Measurements from ENCODE around the gene RPL36. TPM values are rescaled to one million over a fixed set of nuclear protein-coding genes. Genes with fewer than 3 reads are reported as not detected.
A peak's percentile ranks its signal among the peaks of the same experiment; 100 is the strongest.

Gene RPL36
- total RNA-seq, 1 experiment from 2014 or later = 1,504 TPM

DNA sequence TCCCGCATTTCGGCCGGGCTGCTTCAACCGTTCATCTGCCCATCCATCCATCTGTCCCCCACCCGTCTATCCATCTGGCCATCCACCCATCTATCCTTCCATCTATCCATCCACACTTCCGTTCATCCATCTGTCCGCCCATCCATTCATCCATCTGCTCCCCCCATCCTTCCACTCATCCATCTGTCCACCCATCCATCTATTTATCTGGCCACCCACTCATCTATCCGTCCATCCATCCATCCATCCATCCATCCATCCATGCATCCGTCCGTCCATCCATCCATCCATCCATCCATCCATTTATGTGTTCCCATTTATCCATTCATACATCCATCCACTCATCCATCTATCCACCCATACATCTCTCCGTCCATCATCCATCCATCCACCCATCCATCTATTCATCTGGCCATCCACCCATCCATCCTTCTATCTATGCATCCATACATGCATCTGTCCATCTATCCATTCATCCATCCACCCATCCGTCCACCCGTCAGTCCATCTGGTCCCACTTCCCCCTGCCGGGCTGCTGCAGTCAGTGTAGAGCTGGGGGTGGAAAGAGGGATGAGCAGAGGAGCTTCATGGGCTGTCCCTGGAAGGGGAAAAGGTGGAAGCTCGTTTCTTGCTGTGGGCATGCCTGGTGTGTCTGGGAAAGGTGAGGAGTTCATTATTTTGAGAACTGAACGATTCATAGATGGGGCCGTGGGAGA is 8.5 kb upstream of the RPL36 start:
- H3K36me3 ChIP-seq (ENCODE audit: control insufficient read depth in 1 of 2, insufficient read depth in 2 of 2, low read length in 2 of 2) = no peaks in the 10 kb centered on the region
- ChIA-PET POLR2A (interaction anchor here (0.6 kb wide), 1 partner anchor 8 kb away, joined by 3 read pairs; the partner anchor contains the start of gene RPL36), CTCF (no interaction called here), RAD21 (ENCODE audit: low non-redundant PET in 1 of 2, low total read pairs in 2 of 2, uncharacterized antibody in 2 of 2, unreplicated experiment in 2 of 2) (no interaction called here)
- intact Hi-C loops (cut with micrococcal nuclease) = loop anchor here (2.0 kb wide), 1 partner anchor 109 kb away; the partner anchor contains the start of gene DUS3L
- H3K9me2 ChIP-seq (ENCODE audit: insufficient read depth) = no peaks in the 10 kb centered on the region
- H4K20me1 ChIP-seq (ENCODE audit: insufficient read depth) = no peaks in the 10 kb centered on the region
- no peak overlapping the region for H3K9ac ChIP-seq (ENCODE audit: low read length)
- ATAC-seq = no peak
- DNase-seq (ENCODE audit: low read depth, low spot score) = no peak
- BruUV-seq (replicated peaks) = no TSS peak
- H3K27me3 ChIP-seq (ENCODE audit: insufficient read depth, low read length) = no peaks in the 10 kb centered on the region
- peaks cover 9 to 24% of the 10 kb centered on the region in 2 experiments; a peak in 3 of 4 replicates for H3K4me1 ChIP-seq (ENCODE audit: control insufficient read depth in 1 of 2, insufficient read depth in 2 of 2, low read length in 2 of 2)
- peak overlapping the region; percentile 69; the same call in 1 of the 2 replicates for H3K27ac ChIP-seq (ENCODE audit: low read depth, low read length)
- no peaks in the 10 kb centered on the region for H3K9me3 ChIP-seq (ENCODE audit: control insufficient read depth in 1 of 2, insufficient read depth in 1 of 2, low read depth in 1 of 2, low read length in 2 of 2)
- TF ChIP-seq EZH2 (IDR thresholded peaks at IDR 0.05) (no peak), EGR1 (IDR thresholded peaks at IDR 0.05; ENCODE audit: low read depth) (no peak), CTCF (IDR thresholded peaks at IDR 0.05 in 2 of 3, conservative IDR thresholded peaks at IDR 0.05 in 1 of 3; ENCODE audit: borderline replicate concordance in 1 of 3, insufficient read depth in 1 of 3, low read depth in 2 of 3, low read length in 2 of 3) (no peak), JUND (IDR thresholded peaks at IDR 0.05) (no peak), ZBTB33 (IDR thresholded peaks at IDR 0.05; ENCODE audit: extremely low read depth, insufficient replicate concordance, low read length) (no peak), ZFX (IDR thresholded peaks at IDR 0.05) (no peak), YY1 (IDR thresholded peaks at IDR 0.05; ENCODE audit: extremely low read depth, insufficient replicate concordance, low read depth, low read length) (no peak), POLR2AphosphoS5 (IDR thresholded peaks at IDR 0.05; ENCODE audit: low read depth, low read length) (no peak), POLR2A (IDR thresholded peaks at IDR 0.05; ENCODE audit: borderline replicate concordance, extremely low read depth, insufficient read depth, insufficient read length) (no peak), RAD21 (IDR thresholded peaks at IDR 0.05; ENCODE audit: low read depth) (no peak), SIN3A (IDR thresholded peaks at IDR 0.05; ENCODE audit: low read depth) (no peak), FOSL1 (IDR thresholded peaks at IDR 0.05; ENCODE audit: low read depth) (no peak), SRF (IDR thresholded peaks at IDR 0.05; ENCODE audit: low read depth) (no peak), ZNF274 (IDR thresholded peaks at IDR 0.05; ENCODE audit: low read depth, low read length) (no peak), CEBPB (IDR thresholded peaks at IDR 0.05; ENCODE audit: low read depth) (no peak)
- TF ChIP-seq, protein P1, sequence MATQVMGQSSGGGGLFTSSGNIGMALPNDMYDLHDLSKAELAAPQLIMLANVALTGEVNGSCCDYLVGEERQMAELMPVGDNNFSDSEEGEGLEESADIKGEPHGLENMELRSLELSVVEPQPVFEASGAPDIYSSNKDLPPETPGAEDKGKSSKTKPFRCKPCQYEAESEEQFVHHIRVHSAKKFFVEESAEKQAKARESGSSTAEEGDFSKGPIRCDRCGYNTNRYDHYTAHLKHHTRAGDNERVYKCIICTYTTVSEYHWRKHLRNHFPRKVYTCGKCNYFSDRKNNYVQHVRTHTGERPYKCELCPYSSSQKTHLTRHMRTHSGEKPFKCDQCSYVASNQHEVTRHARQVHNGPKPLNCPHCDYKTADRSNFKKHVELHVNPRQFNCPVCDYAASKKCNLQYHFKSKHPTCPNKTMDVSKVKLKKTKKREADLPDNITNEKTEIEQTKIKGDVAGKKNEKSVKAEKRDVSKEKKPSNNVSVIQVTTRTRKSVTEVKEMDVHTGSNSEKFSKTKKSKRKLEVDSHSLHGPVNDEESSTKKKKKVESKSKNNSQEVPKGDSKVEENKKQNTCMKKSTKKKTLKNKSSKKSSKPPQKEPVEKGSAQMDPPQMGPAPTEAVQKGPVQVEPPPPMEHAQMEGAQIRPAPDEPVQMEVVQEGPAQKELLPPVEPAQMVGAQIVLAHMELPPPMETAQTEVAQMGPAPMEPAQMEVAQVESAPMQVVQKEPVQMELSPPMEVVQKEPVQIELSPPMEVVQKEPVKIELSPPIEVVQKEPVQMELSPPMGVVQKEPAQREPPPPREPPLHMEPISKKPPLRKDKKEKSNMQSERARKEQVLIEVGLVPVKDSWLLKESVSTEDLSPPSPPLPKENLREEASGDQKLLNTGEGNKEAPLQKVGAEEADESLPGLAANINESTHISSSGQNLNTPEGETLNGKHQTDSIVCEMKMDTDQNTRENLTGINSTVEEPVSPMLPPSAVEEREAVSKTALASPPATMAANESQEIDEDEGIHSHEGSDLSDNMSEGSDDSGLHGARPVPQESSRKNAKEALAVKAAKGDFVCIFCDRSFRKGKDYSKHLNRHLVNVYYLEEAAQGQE (IDR thresholded peaks at IDR 0.05; ENCODE audit: low read depth) = no peak
- H2AFZ ChIP-seq (ENCODE audit: low read depth, low read length, poor library complexity, severe bottlenecking) = no peak overlapping the region
- H3K79me2 ChIP-seq (ENCODE audit: insufficient read depth, low read length) = peaks cover 12% of the 10 kb centered on the region
- H3K4me2 ChIP-seq (ENCODE audit: low read length) = peak overlapping the region; percentile 95
- peak overlapping the region in 1 of 2 experiments; percentile 99; a peak in 2 of 4 replicates for H3K4me3 ChIP-seq (replicated peaks in 1 of 2; ENCODE audit: low read depth in 1 of 2, low read length in 2 of 2)

All from HCT116 (cell line).